ENCODE results near the gene PIK3R3. TPM values are rescaled to one million over a fixed set of nuclear protein-coding genes. Genes with fewer than 3 reads are reported as not detected.

The PIK3R3 gene
- total RNA-seq, 4 donors from 2014 or later = 16.7 to 91.0 (median 49.0) TPM

DNA sequence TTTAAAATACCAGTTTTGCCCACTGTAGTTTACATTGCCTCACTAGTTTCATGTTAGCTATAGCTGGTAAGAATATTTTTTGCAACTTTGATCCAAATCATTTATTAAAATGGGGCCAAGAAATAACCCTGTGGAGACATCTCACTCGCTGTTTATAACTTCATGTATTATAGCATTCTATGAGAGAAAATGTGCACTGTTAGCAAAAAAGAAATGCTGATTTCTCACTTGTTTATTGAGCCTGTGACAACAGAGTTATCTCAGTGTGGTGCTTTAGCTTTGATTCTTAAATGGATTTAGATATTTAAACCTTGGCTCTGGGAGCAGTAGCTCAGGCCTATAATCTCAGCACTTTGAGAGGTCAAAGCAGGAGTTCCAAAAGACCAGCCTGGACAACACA, 127.9 kb downstream of the PIK3R3 start:
- TF ChIP-seq, protein P1, sequence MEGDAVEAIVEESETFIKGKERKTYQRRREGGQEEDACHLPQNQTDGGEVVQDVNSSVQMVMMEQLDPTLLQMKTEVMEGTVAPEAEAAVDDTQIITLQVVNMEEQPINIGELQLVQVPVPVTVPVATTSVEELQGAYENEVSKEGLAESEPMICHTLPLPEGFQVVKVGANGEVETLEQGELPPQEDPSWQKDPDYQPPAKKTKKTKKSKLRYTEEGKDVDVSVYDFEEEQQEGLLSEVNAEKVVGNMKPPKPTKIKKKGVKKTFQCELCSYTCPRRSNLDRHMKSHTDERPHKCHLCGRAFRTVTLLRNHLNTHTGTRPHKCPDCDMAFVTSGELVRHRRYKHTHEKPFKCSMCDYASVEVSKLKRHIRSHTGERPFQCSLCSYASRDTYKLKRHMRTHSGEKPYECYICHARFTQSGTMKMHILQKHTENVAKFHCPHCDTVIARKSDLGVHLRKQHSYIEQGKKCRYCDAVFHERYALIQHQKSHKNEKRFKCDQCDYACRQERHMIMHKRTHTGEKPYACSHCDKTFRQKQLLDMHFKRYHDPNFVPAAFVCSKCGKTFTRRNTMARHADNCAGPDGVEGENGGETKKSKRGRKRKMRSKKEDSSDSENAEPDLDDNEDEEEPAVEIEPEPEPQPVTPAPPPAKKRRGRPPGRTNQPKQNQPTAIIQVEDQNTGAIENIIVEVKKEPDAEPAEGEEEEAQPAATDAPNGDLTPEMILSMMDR (IDR thresholded peaks at IDR 0.05; ENCODE audit: low read depth) = no peak

DNA sequence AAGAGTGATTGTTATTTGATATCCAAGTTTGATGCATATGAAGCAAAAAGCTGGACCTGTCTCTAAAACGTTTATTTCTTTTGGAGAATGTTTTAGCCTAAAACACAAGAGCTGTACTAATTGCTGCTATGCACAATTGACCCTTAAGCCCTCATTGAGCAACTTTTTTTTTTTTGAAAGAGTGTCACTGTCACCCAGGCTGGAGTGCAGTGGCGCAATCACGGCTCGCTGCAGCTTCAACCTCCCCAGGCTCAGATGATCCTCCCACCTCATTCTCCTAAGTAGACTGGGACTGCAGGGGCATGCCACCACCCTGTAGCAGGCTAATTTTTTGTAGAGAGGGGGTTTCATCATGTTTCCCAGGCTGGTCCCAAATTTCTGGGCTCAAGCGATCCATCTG, 129.1 kb downstream of the PIK3R3 start:
- TF ChIP-seq, protein P1 (IDR thresholded peaks at IDR 0.05; ENCODE audit: low read depth) = no peak

DNA sequence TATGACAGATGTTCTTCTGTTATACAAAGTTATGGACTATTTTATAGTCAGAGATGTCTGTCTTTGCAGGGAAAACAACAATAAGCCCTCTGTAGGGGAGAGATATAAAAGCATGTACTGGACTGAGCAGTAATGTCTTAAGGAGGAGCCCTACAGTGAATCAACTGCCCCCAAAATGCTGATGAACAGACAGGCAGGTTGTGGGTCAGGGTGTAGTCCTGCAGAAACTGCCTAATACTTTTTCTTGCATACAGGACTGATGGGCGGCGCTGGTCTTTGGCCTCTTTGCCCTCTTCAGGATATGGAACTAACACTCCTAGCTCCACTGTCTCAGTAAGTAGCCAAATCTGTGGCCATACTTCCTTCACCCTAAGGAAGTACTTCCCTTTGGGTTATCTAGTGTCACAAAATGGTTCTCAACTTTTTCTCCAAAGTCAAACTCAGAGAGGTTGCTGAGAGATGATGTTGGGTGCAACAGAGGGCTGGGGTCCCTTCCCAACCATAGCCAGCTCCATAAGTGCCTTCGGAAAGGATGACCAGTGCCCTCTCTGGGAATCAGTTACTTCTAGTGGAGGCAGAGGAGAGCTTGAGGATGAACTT, 129.8 kb downstream of the PIK3R3 start:
- TF ChIP-seq, protein P1 (IDR thresholded peaks at IDR 0.05; ENCODE audit: low read depth) = no peak

DNA sequence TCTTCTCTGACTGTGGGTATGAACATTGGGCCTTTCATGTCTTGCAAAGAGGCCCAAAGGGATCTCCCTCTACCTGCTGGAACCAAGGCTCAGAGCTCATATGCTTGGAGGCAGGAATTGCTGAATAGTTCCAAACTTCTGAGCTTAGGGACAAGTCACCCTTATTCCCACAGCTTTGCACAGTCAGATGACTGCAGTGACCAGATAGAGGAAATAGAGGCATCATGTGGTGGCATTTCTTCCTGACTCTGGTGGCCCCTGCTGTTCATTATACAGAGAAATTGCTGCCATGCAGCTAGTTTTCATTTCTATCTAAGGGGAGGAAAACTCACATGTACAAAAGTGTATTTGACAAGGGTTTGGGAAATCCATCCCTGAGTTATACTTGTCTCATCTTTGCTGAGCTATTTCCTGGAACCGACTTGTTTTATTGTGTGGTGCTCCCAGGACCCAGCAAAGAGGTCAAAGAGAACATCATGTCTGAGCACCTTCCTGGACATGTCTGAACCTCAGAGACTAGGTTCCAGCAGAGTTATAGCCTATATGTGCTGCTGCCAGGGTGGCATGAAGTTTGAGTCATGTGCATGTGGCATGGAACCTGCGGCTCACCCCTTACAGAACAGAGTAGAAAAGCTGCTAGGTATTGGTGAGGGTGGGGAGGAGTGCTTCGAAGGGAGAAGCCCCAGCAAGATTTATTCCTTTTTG, 131.2 kb downstream of the PIK3R3 start:
- TF ChIP-seq, protein P1 (IDR thresholded peaks at IDR 0.05; ENCODE audit: low read depth) = no peak

DNA sequence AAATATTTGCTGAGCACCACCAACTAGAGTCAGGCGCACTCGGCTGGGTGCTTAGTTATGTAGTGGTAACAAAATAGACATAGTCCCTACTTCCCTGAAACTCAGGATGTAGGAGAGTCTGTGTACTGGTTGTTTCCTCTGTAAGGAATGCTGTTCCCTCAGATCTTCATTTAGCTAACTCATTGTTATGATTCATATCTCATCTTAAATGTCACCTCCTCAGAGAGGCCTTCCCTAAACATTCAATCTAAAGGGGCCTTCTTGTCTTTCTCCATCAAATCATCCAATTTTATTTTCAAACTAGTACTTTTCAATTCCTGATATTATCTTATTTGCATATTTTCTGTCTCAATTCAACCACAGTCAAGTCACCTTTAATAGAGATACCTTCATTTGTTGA, 132.9 kb downstream of the PIK3R3 start:
- TF ChIP-seq, protein P1 (IDR thresholded peaks at IDR 0.05; ENCODE audit: low read depth) = no peak

DNA sequence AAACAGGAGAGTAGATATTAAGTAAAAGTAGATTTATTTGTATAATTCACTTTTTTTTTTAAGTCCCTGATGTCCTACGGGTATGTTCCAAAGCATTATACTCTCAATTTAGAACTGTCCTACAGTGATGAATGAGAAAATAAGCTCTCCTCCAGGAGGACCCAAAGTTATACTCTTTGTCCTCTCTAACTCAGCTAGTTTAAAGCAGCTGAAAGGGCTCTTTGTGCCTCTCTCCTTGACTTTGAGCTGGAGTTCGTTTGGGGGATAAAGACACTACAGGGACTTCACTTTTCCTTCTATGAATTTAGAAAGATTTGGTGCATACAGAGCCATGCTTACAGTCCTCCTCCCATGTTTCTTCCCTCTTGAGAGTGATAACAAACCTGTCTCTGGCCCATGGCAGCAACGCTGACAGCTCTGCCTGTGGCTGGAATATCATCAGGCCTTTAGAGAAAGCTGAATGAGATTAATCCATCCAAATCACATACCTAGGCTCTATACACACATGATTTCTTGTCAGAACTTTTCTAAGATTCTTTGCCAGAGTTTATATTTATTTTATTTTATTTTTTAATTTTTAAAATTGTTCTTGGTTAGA, 134.3 kb downstream of the PIK3R3 start:
- TF ChIP-seq, protein P1 (IDR thresholded peaks at IDR 0.05; ENCODE audit: low read depth) = no peak

GRCh38 chr1:45995298-45995697, 137.1 kb downstream of the PIK3R3 start:
- TF ChIP-seq, protein P1 (IDR thresholded peaks at IDR 0.05; ENCODE audit: low read depth) = no peak

Data from subcutaneous adipose tissue (tissue), 4 donors.